ENCODE measurements around the gene GPR89B.
A peak's percentile ranks its signal among the peaks of the same experiment; 100 is the strongest.
"Not testable (repeated sequence)": the region's sequence is repeated elsewhere in the genome, so short reads cannot be mapped to it uniquely, and the experiment has no call there.

GPR89B gene

DNA sequence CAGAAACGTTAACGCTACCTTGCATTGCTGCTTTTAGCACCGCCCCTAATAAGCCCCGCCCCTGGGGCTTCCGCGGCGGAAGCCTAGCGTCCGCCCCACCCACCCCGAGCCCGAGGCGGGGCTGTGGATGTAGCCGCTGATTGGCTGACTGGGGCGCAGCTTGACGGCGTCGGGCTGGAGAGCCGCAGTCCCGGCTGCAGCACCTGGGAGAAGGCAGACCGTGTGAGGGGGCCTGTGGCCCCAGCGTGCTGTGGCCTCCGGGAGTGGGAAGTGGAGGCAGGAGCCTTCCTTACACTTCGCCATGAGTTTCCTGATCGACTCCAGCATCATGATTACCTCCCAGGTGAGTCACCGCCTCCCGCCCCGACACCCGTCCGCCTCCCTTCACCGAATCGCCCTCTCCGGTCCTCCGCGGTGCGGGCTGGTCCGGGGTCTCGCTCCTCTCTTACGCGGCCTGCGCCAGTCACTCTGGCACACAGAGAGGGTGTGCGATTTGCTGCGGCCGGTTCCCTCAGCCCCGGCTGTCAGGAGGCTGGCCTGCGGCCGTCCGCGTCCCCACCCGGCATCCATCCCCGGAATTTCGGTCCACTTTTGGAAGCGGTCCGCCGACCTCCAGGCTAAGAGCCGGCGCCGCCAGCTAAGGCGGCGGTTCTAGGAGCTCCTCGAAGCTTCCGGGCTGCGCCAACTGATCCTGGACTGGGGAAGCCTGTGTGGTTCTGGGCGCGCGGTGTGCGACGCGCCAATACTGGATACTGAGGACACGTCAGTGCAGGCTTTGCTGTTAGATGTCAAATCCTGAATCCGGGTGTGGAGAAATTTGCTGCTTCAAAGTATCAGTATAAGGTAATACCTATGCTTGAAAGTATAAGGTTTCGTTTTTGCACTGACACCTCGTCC is at the start of gene GPR89B:
Gene GPR89B, plus strand, starts transcription at position 185 of the 897 bp plus-strand sequence. Its CDS starts 117 bp downstream, at position 302.
- DNase-seq, result peak; percentile 98

DNA sequence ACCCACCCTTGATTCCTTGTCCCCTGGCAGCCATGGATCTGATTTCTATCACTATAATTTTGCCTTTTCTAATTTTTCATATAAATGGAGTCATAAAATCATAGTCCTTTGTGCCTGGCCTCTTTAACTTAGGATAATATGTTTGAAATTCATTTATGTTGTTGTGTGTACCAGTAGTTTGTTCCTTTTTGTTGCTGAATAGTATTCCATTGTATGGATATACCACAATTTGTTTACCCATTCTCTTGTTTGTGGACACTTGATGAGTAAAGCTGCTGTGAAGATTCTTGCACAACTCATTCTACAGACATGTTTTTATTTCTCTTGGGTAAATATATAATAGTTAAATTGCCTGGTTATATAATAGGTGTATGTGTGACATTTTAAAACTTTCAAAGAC is 48.3 kb upstream of the GPR89B start:
- no peak for DNase-seq

DNA sequence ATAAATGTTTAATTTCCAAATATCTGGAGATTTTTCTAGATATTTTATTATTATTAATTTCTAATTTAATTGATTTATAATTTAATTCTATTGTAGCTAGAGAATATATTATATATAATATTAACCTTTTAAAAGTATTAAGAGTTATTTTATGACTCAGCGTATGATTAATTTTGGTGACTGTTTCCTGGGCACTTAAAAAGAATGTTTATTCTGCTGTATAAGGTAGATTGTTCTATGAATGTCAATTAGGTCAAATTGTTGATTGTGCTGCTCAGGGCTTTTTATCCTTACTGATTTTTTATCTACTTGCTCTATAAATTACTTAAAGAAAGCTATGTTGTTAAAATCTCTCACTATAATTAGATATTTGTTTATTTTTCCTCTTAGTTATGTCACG is 45.7 kb upstream of the GPR89B start:
- no peak for DNase-seq

DNA sequence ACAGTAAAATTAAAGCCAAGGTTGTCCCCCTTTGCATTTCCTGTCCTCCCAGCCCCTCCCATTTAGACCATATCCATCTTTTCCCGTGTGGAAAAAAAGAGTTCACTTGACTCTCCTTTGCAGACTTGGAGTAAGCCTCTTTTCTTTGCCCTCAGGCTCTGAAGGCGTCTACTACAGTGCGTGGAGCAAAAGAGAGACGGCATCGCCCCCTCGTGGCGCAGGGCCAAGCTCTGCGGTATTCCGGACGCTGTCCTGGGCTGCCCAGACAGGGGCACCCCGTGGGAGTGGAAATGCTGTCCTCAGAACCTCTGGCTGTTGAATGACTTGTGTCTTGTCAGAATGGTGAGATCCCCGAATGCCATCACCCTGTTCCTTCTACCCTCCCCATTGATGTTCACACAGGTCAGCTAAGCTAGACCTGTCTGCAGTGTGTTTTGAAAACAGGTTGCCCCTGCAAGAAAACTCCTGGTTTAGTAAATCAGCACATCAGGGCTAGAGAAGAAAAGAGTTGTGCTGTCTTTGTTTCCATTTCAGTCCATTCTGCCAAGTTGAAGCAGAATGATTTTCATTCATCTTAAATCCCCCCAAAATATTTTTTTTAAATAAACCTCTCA is 37.9 kb upstream of the GPR89B start:
- DNase-seq, result peak; percentile 80

DNA sequence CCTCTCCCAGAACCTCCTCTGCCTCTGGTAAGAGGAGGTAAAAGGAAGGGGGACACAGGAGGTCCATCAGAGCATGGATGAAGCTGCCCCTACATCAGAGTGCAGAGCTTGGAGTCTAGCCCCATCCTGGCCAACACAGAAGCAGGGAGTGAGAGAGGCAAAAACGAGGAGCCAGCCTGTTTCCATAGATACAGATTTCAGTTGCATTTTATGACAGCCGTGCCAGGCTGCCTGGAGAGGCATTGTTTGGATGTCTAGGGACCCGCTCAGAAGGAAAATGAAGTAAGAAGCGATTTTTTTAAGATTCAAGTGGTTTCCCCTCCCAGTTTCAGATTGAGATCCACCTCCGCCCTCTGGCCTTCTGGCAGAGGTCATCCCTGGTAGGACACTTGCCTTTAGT is 37.1 kb upstream of the GPR89B start:
- DNase-seq, result peak; percentile 23

DNA sequence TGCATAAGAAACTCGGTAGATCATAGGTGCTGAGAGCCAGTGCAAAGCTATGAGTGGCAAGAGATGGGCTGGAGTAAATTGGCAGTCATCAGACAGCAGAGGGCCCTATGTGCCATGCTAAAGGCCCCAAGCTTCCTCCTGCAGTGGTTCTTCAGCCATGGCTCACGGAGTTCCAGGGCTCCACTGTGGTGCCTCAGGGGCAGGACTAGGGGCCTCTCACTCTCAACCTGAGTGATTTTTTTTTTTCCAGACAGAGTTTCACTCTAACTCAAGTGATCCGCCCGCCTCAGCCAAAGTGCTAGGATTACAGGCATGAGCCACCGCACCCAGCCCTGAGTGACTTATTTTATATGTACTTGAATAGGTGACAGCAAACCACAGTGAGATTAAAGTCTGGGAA is 36.0 kb upstream of the GPR89B start:
- peak; percentile 20 for DNase-seq

DNA sequence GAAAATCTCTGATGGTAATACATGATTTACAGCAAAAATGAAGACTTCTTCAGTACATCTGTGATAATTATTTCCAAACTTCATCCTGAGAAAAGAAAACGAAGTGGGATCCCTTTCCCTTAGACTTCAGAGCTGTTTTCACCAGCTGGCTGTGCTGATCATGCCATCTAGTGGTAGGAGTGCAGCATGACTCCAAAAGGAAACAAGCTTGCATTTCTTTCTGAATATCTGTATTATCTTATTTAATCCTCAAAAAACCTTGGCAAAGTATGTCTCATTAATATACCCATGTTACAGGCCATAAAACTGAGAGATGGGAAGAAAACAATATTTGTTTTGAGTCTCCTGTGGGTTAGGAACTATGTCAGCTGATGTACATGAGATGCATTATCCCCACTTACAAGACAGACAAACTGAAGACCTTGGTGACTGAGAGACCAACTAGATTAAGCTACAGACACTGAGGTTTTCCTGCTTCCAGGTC is 35.4 kb upstream of the GPR89B start:
- peak; percentile 78 for DNase-seq

DNA sequence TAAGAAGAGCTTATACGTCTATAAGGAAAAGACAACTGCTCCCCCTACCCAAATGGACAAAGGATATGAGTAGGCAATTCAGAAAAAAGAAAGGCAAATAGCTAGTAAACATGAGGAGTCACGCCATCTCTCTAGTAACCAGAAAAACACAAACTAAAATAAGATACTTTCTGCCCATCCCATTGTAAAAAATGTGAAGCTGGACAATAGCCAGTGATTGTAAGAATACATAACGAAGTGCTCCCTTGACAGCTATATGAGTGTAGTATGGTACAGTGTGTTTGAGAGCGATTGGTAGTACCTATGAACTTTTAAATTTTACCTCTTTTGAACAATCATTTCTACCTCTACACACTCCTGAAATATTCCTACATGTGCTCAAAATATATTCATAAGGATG is 33.1 kb upstream of the GPR89B start:
- DNase-seq, result no peak

DNA sequence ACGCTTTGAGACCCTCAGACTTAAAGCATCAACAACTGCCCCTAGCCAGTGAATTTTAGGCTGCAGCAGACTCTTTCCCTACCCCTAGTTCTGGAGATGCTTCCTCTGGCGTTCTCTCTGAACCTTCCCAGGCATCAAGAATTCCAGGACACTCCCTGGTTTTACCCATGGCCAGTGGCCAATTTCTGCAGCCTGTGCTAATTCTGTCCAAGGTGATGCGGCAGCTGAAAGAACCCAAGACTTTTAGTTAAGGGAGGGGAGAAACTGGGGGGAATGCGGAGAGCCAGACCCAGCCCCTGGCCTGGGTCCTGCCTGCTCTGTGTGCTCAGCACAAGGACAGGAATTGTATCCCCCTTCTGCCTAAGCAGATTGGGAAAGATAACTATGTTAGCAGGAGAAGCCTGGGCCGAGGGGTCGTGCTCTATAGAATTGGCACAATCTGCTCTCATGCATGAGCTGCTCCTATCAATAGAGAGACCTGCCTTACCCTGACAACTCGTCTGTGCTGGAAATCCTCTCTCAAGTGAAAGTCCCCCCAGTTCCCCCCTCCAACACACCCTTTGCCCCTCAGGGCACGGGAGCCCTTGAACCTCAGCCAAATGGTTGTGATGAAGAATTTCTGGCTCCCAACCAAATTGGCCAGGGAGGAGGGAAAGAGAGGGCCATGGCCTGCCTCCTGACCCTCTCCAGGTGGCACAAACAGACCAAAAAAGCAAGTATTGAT is 31.0 kb upstream of the GPR89B start:
- DNase-seq, result peak; percentile 61

DNA sequence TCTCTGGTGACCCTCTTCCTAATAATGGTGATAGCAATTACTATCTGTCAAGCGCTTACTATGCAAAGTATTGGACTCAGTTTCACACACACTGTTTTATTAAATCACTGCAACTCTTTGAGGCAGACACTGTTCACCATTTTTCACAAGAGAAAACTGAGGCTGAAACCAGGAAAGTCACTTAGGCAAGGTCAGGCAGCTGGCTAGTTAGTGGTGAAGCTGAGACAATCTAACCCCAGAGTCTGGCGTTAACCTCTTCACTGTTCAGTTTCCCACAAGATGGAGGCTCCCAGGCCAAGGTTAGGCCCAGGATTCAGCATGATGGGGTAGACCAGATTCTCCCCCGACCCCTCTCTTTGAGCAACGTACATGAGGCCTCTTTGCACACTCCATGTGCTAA is 30.4 kb upstream of the GPR89B start:
- no peak for DNase-seq

DNA sequence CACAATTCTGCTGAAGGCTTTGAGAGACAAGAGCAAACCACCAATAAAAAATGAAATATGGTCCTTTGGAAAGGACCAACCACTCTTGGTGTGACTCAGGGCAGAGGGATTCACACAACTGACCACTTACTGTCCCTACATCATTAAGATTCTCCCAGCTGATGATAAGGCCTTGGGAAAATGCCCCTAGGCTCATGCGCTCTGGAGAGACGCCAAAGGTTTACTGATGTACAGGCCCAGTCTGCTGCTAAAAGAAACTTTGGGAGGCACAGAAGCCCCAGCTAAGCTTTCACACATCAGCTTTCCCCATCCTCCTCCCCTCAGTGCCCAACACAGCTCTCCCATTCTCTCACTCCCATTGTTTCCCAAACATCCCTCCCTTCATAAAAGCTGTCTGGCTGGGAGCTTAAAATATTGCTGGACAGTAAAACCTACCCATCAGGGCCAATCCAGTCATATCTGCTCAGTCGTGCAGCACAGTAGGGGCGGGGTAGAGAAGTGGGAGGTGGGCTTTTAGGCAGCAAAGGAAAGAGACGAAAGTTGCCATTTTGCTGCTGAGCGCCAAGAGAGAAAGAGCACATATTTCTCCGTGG is 25.9 kb upstream of the GPR89B start, which contains the start of gene GJA8:
Gene GJA8, plus strand, starts transcription at position 543 of the 593 bp plus-strand sequence. CDS start 5,161 bp downstream, outside the sequence.
- DNase-seq, result no peak

DNA sequence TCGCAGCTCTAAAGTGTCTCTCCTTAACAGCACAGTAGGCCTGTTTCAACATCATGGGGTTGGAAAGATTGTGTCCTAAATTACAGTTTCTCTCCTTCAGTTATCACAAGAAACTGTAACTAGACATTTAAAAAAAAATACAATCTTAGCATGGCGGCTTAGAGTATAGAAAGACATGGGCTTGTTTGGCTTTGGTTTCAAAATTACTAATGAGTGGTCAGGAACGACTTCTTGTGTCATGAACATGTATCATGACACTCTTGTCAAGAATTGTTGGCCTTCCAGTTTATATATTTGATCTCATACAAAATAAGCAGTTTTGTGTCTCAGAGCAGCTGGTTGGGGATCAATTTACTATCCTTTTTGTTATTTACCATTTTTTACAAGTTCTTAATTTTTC is 23.5 kb upstream of the GPR89B start:
- no peak for DNase-seq

DNA sequence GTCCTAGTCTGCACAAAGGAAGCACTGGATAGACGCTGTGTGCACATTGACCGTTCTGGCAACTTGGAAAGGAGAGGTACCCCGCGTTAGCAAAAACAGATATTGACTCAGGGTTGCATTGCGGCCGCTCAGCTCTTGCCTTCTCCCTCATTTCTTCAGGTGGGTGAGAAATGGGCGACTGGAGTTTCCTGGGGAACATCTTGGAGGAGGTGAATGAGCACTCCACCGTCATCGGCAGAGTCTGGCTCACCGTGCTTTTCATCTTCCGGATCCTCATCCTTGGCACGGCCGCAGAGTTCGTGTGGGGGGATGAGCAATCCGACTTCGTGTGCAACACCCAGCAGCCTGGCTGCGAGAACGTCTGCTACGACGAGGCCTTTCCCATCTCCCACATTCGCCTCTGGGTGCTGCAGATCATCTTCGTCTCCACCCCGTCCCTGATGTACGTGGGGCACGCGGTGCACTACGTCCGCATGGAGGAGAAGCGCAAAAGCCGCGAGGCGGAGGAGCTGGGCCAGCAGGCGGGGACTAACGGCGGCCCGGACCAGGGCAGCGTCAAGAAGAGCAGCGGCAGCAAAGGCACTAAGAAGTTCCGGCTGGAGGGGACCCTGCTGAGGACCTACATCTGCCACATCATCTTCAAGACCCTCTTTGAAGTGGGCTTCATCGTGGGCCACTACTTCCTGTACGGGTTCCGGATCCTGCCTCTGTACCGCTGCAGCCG is 20.3 kb upstream of the GPR89B start:
- DNase-seq, result no peak

DNA sequence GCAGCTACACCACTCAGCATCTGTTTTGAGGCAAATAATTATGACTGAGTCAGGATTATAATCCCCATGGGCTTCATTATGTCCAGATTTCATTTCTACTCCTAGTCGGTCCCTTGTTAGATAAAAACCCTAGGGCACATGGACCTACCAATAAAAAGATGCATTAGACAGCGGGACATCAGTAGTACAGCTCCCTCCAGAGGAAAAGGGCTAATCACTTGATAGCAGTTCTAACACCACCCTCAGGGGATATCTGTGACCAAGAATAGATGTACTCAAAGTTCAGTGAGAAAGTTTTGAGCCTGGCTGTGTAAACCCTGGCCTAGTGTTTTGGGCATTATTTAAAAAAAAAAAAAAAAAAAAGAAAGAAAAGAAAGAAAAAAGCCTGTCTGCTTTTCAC is 15.7 kb upstream of the GPR89B start:
- DNase-seq, result no peak

DNA sequence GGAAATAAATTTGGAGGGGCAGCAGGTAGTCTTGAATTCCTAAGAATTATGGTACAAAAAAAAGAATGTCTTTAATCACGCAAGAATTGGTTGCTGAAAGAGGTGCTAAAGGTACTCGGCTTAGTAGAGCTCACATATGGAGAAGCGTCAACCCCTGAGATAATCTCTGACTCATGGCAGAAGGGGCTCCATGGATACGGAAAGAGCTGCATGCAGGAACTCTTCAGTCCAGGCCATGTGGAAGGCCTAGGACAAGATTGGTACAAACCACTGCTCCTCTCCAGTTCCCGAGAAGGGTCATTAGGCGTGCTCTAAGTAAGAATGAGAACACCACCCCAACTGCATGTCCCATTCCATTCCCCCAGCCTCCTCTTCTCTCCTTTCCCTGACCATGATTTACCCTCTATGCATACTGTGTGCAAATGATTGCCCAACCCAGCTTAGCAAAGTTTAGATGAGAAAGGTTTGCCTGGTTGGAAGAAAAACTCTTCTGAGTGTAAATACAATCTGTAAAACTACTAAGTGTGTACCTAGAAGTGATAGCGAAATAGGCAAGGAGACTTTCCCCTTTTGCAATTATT is 14.8 kb upstream of the GPR89B start:
- DNase-seq, result no peak

DNA sequence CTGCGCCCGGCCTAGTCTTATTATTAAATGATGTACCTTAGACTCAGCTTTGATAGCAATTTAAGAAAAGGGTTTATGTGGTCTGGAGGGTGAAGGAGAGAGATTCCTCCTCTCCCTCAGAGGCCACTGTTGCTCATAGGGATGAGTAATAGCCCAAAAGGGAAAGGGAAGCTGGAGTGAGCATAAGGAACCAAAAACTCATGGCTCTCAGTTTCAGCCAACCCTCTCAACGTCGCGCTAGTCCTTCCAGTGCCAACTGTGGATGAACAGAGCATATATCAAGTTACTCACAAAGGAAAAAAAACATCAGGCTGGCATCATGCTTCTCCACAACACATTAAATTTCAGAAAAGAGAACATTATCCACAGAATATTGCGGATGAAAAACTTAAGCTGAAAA is 8.3 kb upstream of the GPR89B start:
- no peak for DNase-seq

DNA sequence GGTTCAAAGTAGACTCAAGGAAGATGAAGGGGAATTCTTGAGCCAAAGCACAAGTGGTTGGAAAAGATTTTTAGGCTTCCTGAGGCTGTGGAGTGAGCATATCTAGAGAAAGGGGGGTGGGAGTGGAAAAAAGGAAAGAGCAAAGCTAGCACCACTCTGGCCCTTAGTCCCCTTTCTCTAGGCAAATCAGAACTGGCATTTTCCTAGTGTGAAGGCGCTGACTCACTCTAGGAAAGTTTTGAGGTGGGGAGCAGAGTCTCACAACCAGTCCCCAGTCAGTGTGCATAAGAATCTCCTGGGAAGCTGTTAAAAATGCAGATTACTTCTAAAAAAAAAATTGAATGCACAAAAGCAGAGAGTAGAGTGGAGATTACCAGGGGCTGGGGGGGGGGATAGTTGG is 3.4 kb upstream of the GPR89B start:
- no peak for DNase-seq

DNA sequence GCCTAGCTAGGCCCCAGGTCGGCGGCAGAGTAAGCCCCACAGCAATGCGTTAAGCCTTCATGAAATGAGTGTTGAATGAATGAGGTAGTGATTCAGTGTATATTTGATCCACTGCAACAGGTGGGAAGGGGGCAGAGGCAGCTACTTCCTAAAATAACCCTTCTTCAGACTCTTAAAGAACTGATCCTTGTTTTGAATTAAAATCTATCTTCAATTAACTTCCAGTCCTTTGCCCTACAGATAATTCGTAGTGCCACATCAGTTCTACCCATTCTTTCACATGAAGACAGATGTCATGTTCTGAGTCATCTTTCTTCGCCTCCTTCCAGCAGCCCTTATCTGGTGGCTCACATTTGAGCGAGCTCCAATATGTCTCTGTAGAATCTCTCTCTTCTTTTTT is 1.0 kb upstream of the GPR89B start:
- DNase-seq, result not testable (repeated sequence)

DNA sequence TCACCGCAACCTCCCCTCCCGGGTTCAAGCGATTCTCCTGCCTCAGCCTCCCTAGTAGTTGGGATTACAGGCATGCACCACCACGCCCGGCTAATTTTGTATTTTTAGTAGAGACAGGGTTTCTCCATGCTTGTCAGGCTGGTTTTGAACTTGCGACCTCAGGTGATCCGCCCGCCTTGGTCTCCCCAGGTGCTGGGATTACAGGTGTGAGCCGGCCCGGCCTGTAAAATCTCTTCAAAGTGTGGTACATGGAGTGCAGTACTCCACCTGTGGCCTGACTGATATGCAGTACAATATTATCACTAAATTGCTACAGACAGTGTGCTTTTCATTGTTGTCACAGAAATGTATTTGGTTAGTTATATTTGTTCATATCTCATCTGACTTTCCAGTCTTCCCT is 531 bp upstream of the GPR89B start:
- DNase-seq, result not testable (repeated sequence)

DNA sequence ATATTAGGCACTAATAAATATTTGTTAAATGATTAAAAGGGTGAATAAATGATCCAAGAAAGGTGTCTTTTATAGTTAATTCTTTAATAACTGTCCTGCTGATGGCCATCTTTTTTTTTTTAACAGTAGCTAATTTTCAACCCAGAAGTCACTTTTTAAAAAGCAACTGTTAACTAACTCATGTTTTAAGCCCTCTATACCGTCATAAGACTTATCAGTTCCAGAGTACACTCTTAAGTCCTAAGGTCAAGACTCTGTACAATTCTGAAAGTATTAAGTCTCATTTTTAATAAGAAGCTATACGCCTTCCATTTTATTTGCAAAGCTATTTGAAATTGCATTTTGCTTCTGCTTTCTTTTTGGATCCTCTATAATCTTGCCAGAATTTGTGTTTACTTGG is 2.9 kb downstream of the GPR89B start:
- not testable (repeated sequence) for DNase-seq

DNA sequence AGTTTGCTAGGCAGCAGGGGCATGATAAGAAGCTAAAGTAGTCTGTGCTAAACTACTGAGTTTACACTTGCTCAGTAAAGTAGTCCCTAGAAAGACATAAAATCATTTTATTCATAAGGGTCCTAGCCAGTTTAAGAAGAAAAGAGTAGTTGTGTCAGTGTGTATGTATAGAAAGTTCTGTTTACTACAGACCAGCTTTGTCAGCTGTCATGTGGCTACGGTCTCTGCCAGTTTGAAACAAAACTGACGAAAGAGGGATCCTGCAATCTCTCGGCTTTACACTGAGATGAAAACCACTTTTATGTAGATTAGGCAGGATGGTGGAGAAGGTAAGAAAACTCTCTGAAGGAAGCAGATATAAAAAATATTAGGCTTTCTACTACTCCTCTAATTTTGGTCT is 7.1 kb downstream of the GPR89B start:
- not testable (repeated sequence) for DNase-seq

DNA sequence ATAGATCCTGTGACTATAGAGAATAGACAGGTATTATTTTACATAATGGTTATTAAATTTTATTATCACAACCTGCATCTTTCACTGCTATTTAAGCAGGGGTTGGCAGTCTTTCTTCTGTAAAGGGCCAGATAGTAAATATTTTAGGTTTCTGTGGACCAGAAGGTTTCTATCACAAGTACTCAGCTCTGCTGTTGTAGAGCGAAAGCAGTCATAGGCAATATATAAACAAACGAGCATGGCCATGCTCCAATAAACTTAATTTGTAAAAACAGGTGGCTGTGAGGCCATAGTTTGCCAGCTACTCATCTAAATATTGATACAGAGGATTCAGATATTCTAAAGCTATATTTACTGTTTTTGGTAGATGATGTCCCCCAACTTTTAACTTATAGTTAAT is 12.2 kb downstream of the GPR89B start:
- DNase-seq, result not testable (repeated sequence)
